GM12878 (cell line): ENCODE data around the gene ANO3. TPM values are rescaled to one million over a fixed set of nuclear protein-coding genes. Genes with fewer than 3 reads are reported as not detected.

Source experiments
- ATAC-seq: fragments of 200-7000 bp; cut with Tn5 transposase; 3 replicates; pipeline ENCODE4 v1.9.1; 2020; ENCODE audit warnings: mild to moderate bottlenecking, moderate library complexity
- BruUV-seq: library from RNA; stranded (reverse); fragments of 400-500 nt; replicated peaks from 2 replicates; lab custom pipeline; 2021; lab: Mats Ljungman, UMichigan
- CTCF ChIA-PET: fragments of 300-600 bp; sonication (Branson Sonifier 250); formaldehyde crosslinking; extraction: SDS; loops from one replicate; lab custom pipeline; 2021; ENCODE audit warnings: inconsistent platforms; lab: Yijun Ruan, JAX
- POLR2A ChIA-PET: fragments of 350-600 bp; formaldehyde crosslinking; extraction: SDS; loops from one replicate; lab custom pipeline; 2021; ENCODE audit warnings: inconsistent platforms; lab: Charles Lee
- RAD21 ChIA-PET: fragments of 300-600 bp; sonication (Branson Sonifier 250); formaldehyde crosslinking; loops from one replicate; lab custom pipeline; 2023; ENCODE audit warnings: antibody characterized with exemption; ENCODE audit not compliant: unreplicated experiment; lab: Charles Lee
- SMC1A ChIA-PET: fragments of 300-600 bp; sonication (Branson Sonifier 250); formaldehyde crosslinking; loops from one replicate; lab custom pipeline; 2023; ENCODE audit not compliant: unreplicated experiment, uncharacterized antibody; lab: Charles Lee
- DNase-seq: peaks from one replicate; pipeline ENCODE4 v3.0.0-alpha.2; 2011; ENCODE audit warnings: low read depth, low spot score
- FAIRE-seq: peaks from 3 replicates; lab custom pipeline; 2011; peaks lifted over from hg19 to GRCh38; lab: Jason Lieb, UNC
- H2AFZ ChIP-seq: 2 replicates; pipeline ENCODE4 v1.6.0; 2011; ENCODE audit warnings: low read depth, low read length, control low read depth; ENCODE audit not compliant: control insufficient read depth
- H3K27ac ChIP-seq: 2 replicates; pipeline ENCODE4 v1.5.1; 2011; ENCODE audit warnings: control low read depth; ENCODE audit not compliant: control insufficient read depth, insufficient read depth
- H3K27me3 ChIP-seq, 2 experiments: replicated peaks in 1 of 2; 2 replicates each; pipeline versions ENCODE4 v1.6.0 to v1.6.1; 2011; ENCODE audit warnings: low read length in 1 of 2; ENCODE audit not compliant: control insufficient read depth in 2 of 2, insufficient read depth in 2 of 2
- H3K36me3 ChIP-seq, 2 experiments: 2 replicates each; pipeline ENCODE4 v1.5.1; 2011; ENCODE audit warnings: low read length in 1 of 2; ENCODE audit not compliant: control insufficient read depth in 2 of 2, insufficient read depth in 2 of 2
- H3K4me1 ChIP-seq: 2 replicates; pipeline ENCODE4 v1.6.1; 2011; ENCODE audit warnings: mild to moderate bottlenecking, low read length, moderate library complexity, mixed read lengths; ENCODE audit not compliant: control insufficient read depth, insufficient read depth
- H3K4me2 ChIP-seq: 2 replicates; pipeline ENCODE4 v1.6.0; 2011; ENCODE audit warnings: control low read depth; ENCODE audit not compliant: control insufficient read depth, insufficient read depth
- H3K4me3 ChIP-seq: fragments of 200-600 bp; sonication (generic); 2 replicates; pipeline ENCODE4 v1.5.1; 2016
- H3K79me2 ChIP-seq: 2 replicates; pipeline ENCODE4 v1.6.0; 2011; ENCODE audit warnings: low read length; ENCODE audit not compliant: control insufficient read depth, insufficient read depth
- H3K9ac ChIP-seq: 2 replicates; pipeline ENCODE4 v1.8.0; 2011; ENCODE audit warnings: low read length, control low read depth, mixed read lengths; ENCODE audit not compliant: control insufficient read depth, insufficient read depth
- H3K9me3 ChIP-seq: replicated peaks from 3 replicates; pipeline ENCODE4 v1.5.1; 2011; ENCODE audit warnings: mild to moderate bottlenecking, low read length; ENCODE audit not compliant: control insufficient read depth, insufficient read depth
- H4K20me1 ChIP-seq: 2 replicates; pipeline ENCODE4 v1.6.0; 2011; ENCODE audit not compliant: control insufficient read depth, insufficient read depth
- BMI1 ChIP-seq: fragments of 450-650 bp; IDR thresholded peaks from 2 replicates; pipeline ENCODE4 v1.6.1; 2016; ENCODE audit warnings: mild to moderate bottlenecking, moderate library complexity, borderline replicate concordance
- CBFB ChIP-seq: IDR thresholded peaks from 2 replicates; pipeline ENCODE4 v1.6.1; 2016; ENCODE audit warnings: antibody characterized with exemption, low read depth
- CEBPZ ChIP-seq: fragments of 150-350 bp; IDR thresholded peaks from 2 replicates; pipeline ENCODE4 v1.6.1; 2016; ENCODE audit warnings: low read depth, low read length
- CHD2 ChIP-seq: IDR thresholded peaks from 2 replicates; pipeline ENCODE4 v1.6.1; 2011; ENCODE audit warnings: low read depth, low read length, improper control_type of control experiment, borderline replicate concordance
- IRF5 ChIP-seq: fragments of 450-650 bp; IDR thresholded peaks from 2 replicates; pipeline ENCODE4 v1.6.1; 2017; ENCODE audit warnings: borderline replicate concordance
- NFYB ChIP-seq: IDR thresholded peaks from 2 replicates; pipeline ENCODE4 v1.6.1; 2011; ENCODE audit warnings: low read depth, mild to moderate bottlenecking, low read length, improper control_type of control experiment, moderate library complexity; ENCODE audit not compliant: insufficient read depth
- RELB ChIP-seq: fragments of 450-650 bp; IDR thresholded peaks from 2 replicates; pipeline ENCODE4 v1.6.1; 2017; ENCODE audit warnings: low read depth, mild to moderate bottlenecking, moderate library complexity
- SIN3A ChIP-seq: IDR thresholded peaks from 2 replicates; pipeline ENCODE4 v1.6.1; 2012; ENCODE audit warnings: low read depth, low read length, improper control_type of control experiment
- STAT3 ChIP-seq: IDR thresholded peaks from 2 replicates; pipeline ENCODE4 v1.6.1; 2011; ENCODE audit warnings: low read depth, low read length, improper control_type of control experiment
- TARDBP ChIP-seq: IDR thresholded peaks from 2 replicates; pipeline ENCODE4 v1.6.1; 2016; ENCODE audit warnings: borderline replicate concordance
- ZBED1 ChIP-seq: IDR thresholded peaks from 2 replicates; pipeline ENCODE4 v1.6.1; 2016; ENCODE audit warnings: borderline replicate concordance
- ZSCAN29 ChIP-seq: fragments of 450-650 bp; IDR thresholded peaks from 2 replicates; pipeline ENCODE4 v1.6.1; 2017; ENCODE audit warnings: mild to moderate bottlenecking, moderate library complexity
- ZZZ3 ChIP-seq: IDR thresholded peaks from 2 replicates; pipeline ENCODE4 v1.6.1; 2011; ENCODE audit warnings: low read depth; ENCODE audit not compliant: control insufficient read depth, insufficient read length
- WGBS: methylation state at CpG from one replicate; pipeline ENCODE4 v1.1.6; 2016; ENCODE audit warnings: low lambda C conversion rate; ENCODE audit not compliant: insufficient replicate concordance, insufficient coverage; ENCODE audit errors: missing lambda C conversion rate; 5-methylcytosine and 5-hydroxymethylcytosine counted together
- in situ Hi-C: fragments of 300-500 bp; cut with MboI; formaldehyde crosslinking; loops from 9 replicates; pipeline ENCODE4 v1.14.3; 2018; ENCODE audit warnings: mixed read lengths
- intact Hi-C: fragments of 100-400 bp; cut with micrococcal nuclease; formaldehyde crosslinking; loops from one replicate; pipeline ENCODE4 v1.14.2; 2022; ENCODE audit not compliant: unreplicated experiment
- polyA plus RNA-seq, 11 experiments: library from polyadenylated mRNA; depleted of rRNA in 4 of 11; unstranded in 6 of 11; stranded (reverse) in 5 of 11; fragments of >200 nt; fragmentation: Nextera tagmentation in 4 of 11; fragmentation: Illumina TruSeq in 1 of 11; extraction: Ambion mirVana in 4 of 11; extraction: Trizol in 1 of 11; gene quantifications; 1 replicate in 1 of 11; 2 replicates in 10 of 11; pipeline versions ENCODE4 v1.2.1 to v1.2.3, GENCODE V29; 2011 to 2016; ENCODE audit warnings: inconsistent platforms in 2 of 11, missing spikeins in 2 of 11, low read depth in 1 of 11
- total RNA-seq, 4 experiments: library from RNA; depleted of rRNA in 3 of 4; stranded (reverse); fragments of >200 nt in 3 of 4; fragmentation: Illumina TruSeq in 1 of 4; extraction: Trizol in 1 of 4; gene quantifications; 2 replicates each; pipeline versions ENCODE4 v1.2.1 to v1.2.3, GENCODE V29; 2013 to 2021

Gene ANO3
- total and polyA plus RNA-seq, 10 of the 15 experiments (the other 5 are each of a cell fraction or from before 2014, with no cell fraction given): 0.13 to 5.9 (median 0.44) TPM

- ChIA-PET POLR2A (no interaction called here), CTCF (interaction anchor here (0.9 to 2.4 kb wide), 3 partner anchors 11 to 30 kb away, joined by 3 to 9 read pairs (median 3); no protein-coding TSS in a partner anchor), SMC1A (interaction anchor here (1.4 to 3.7 kb wide), 4 partner anchors 8 to 58 kb away, joined by 3 to 12 read pairs (median 3); no protein-coding TSS in a partner anchor), RAD21 (no interaction called here)
- no peak for TF ChIP-seq CHD2
- no peak for TF ChIP-seq STAT3
- no peak for TF ChIP-seq IRF5
- TF ChIP-seq SIN3A: no peak
- TF ChIP-seq RELB: no peak
- TF ChIP-seq ZZZ3: no peak
- no peak for TF ChIP-seq ZBED1
- no peak for TF ChIP-seq BMI1
- TF ChIP-seq CEBPZ: no peak
- TF ChIP-seq NFYB: no peak
- TF ChIP-seq ZSCAN29: no peak
- TF ChIP-seq CBFB: no peak
- no peak for TF ChIP-seq TARDBP
- no peak overlapping the region for H3K27ac ChIP-seq
- H3K4me3 ChIP-seq: no peak overlapping the region
- no peaks in the 10 kb centered on the region for H3K36me3 ChIP-seq
- no peaks in the 10 kb centered on the region for H4K20me1 ChIP-seq
- no peak overlapping the region for H2AFZ ChIP-seq
- FAIRE-seq (no peak), ATAC-seq (no peak), DNase-seq (no peak)
- H3K9me3 ChIP-seq: no peaks in the 10 kb centered on the region; the same call in 2 of the 3 replicates
- no TSS peak for BruUV-seq
- WGBS: 0% methylated on average over 1 of the region's 1 CpG
- no peak overlapping the region for H3K9ac ChIP-seq
- no peaks in the 10 kb centered on the region for H3K79me2 ChIP-seq
- no peaks in the 10 kb centered on the region for H3K27me3 ChIP-seq
- no peaks in the 10 kb centered on the region for H3K4me1 ChIP-seq
- in situ Hi-C loops: no loop called here
- intact Hi-C loops: no loop called here
- no peak overlapping the region for H3K4me2 ChIP-seq
Measured at GRCh38 chr11:26618441-26618840, 286.5 kb downstream of the ANO3 start.
